Erythroblast (primary cell): Measurements from ENCODE around the gene AKAIN1.

Experiments
- GATA1 ChIP-seq: IDR thresholded peaks from 2 replicates; pipeline ENCODE4 v1.6.1; 2011; ENCODE audit warnings: low read depth, mild to moderate bottlenecking, control low read depth, low read length, moderate library complexity
- POLR2A ChIP-seq: IDR thresholded peaks from 2 replicates; pipeline ENCODE4 v1.6.1; 2011; ENCODE audit warnings: mild to moderate bottlenecking, low read length

DNA sequence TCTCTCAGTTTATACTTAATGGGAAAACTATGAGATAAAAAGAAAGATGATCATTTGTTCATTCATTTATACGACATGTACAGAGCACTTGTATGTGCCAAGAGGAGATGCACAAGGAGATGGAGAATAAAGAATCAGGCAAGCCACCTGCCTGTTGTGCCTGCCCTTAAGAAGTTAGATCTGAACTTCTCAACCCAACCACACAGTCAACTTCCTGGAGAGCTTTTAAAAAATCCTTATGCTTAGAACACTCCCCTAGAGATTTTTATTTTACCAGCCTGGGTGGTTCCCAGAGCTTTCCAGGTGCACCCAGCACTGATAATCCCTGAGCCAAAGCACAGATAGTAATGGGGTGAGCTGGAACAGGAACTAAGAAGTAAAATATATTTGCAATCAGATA, 18.5 kb downstream of the AKAIN1 start:
- TF ChIP-seq POLR2A = no peak
- no peak for TF ChIP-seq GATA1
